Endothelial cell (in vitro differentiated cells): ENCODE measurements around the gene NOS1AP. TPM values are rescaled to one million over a fixed set of nuclear protein-coding genes. Genes with fewer than 3 reads are reported as not detected.
"Not testable (repeated sequence)": the region's sequence is repeated elsewhere in the genome, so short reads cannot be mapped to it uniquely, and the experiment has no call there.

Source experiments
- DNase-seq: peaks from one replicate; pipeline ENCODE4 v3.0.0; 2021; ENCODE audit warnings: low spot score
- H3K27ac Mint-ChIP-seq: one replicate; pipeline ENCODE4 v1.8.0; 2021; ENCODE audit warnings: mixed read lengths, inconsistent platforms; ENCODE audit not compliant: unreplicated experiment
- H3K27me3 Mint-ChIP-seq: one replicate; pipeline ENCODE4 v1.8.0; 2021; ENCODE audit warnings: mild to moderate bottlenecking, moderate library complexity, mixed read lengths, inconsistent platforms; ENCODE audit not compliant: unreplicated experiment
- H3K36me3 Mint-ChIP-seq: one replicate; pipeline ENCODE4 v1.8.0; 2021; ENCODE audit warnings: mild to moderate bottlenecking, low read depth, mixed read lengths, inconsistent platforms; ENCODE audit not compliant: unreplicated experiment
- H3K4me1 Mint-ChIP-seq: one replicate; pipeline ENCODE4 v1.8.0; 2021; ENCODE audit warnings: mild to moderate bottlenecking, mixed read lengths, inconsistent platforms; ENCODE audit not compliant: unreplicated experiment
- H3K4me3 Mint-ChIP-seq: one replicate; pipeline ENCODE4 v1.8.0; 2021; ENCODE audit warnings: mild to moderate bottlenecking, mixed read lengths, inconsistent platforms; ENCODE audit not compliant: unreplicated experiment
- H3K9me3 Mint-ChIP-seq: one replicate; pipeline ENCODE4 v1.8.0; 2021; ENCODE audit warnings: mixed read lengths, inconsistent platforms; ENCODE audit not compliant: unreplicated experiment
- total RNA-seq: library from RNA; stranded (reverse); fragmentation: NEBNext Ultra II Directional; extraction: Animal tissue kit (Norgen Biotek cat#: 25700); gene quantifications from one replicate; pipeline ENCODE4 v1.2.1, GENCODE V29; 2021; ENCODE audit not compliant: unreplicated experiment
- TF ChIP-seq, protein P1 (sequence below): fragments of 200-600 bp; sonication (generic); IDR thresholded peaks from one replicate; pipeline ENCODE4 v1.5.0; 2021; ENCODE audit warnings: antibody characterized with exemption; ENCODE audit not compliant: unreplicated experiment

Gene NOS1AP
- total RNA-seq, 1 donor from 2014 or later: 19.8 TPM

DNA sequence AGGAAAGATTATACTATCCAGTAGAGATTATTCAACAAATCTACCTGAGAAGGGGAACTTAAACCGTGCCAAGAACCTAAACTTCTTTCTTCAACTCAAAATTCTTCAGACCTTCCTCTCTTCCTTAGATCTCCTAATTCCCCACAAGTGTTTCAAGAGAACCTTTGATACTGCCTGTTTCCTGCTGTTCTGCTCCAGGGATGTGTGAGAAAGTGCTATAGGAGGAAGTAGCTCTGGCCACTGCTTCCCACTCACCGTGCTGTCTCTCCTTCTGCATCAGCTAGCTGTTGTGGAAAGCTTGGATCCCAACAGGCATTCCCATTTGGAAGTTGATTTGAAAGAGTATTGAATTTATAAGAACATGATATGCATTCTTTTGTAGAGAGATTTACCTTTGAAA lies 4.5 kb upstream of the NOS1AP start:
- H3K36me3 Mint-ChIP-seq: no peaks in the 10 kb centered on the region
- peaks cover 42% of the 10 kb centered on the region for H3K4me1 Mint-ChIP-seq
- peaks cover 5% of the 10 kb centered on the region for H3K27me3 Mint-ChIP-seq
- DNase-seq: no peak
- TF ChIP-seq, protein P1, sequence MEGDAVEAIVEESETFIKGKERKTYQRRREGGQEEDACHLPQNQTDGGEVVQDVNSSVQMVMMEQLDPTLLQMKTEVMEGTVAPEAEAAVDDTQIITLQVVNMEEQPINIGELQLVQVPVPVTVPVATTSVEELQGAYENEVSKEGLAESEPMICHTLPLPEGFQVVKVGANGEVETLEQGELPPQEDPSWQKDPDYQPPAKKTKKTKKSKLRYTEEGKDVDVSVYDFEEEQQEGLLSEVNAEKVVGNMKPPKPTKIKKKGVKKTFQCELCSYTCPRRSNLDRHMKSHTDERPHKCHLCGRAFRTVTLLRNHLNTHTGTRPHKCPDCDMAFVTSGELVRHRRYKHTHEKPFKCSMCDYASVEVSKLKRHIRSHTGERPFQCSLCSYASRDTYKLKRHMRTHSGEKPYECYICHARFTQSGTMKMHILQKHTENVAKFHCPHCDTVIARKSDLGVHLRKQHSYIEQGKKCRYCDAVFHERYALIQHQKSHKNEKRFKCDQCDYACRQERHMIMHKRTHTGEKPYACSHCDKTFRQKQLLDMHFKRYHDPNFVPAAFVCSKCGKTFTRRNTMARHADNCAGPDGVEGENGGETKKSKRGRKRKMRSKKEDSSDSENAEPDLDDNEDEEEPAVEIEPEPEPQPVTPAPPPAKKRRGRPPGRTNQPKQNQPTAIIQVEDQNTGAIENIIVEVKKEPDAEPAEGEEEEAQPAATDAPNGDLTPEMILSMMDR: no peak
- peak overlapping the region; percentile 69 for H3K27ac Mint-ChIP-seq
- H3K4me3 Mint-ChIP-seq: peak overlapping the region; percentile 66
- no peaks in the 10 kb centered on the region for H3K9me3 Mint-ChIP-seq

- H3K9me3 Mint-ChIP-seq, H3K27me3 Mint-ChIP-seq, H3K4me3 Mint-ChIP-seq, H3K36me3 Mint-ChIP-seq, DNase-seq: not testable (repeated sequence)
- Mint-ChIP-seq H3K27ac (peak overlapping the region; percentile 13), H3K4me1 (peaks cover 51% of the 10 kb centered on the region)
Measured at GRCh38 chr1:162066836-162067235, 2.7 kb upstream of the NOS1AP start.

DNA sequence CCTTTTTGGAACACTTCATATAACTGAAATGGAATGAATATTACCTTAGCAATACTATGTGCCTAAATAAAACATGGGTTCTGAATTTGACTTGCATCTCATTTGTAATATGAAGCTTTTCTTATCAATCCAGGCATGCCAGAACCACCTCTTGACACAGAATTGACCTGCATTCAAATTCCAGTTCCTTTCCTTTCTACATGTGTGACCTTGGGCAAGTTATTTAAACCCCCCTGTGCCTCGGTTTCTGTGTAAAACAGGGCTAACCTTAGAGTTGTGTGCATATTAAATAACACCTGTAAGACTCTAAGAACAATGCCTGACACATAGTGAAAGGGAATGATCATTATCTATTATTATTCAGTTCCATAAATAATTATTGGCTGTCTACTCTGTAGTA lies 2.0 kb upstream of the NOS1AP start:
- TF ChIP-seq, protein P1: no peak
- peak overlapping the region; percentile 13 for H3K27ac Mint-ChIP-seq
- no peak overlapping the region for H3K4me3 Mint-ChIP-seq
- peaks cover 5% of the 10 kb centered on the region for H3K27me3 Mint-ChIP-seq
- peaks cover 4% of the 10 kb centered on the region for H3K36me3 Mint-ChIP-seq
- no peaks in the 10 kb centered on the region for H3K9me3 Mint-ChIP-seq
- peaks cover 51% of the 10 kb centered on the region for H3K4me1 Mint-ChIP-seq
- DNase-seq: no peak

GRCh38 chr1:162068301-162068700 lies 1.2 kb upstream of the NOS1AP start:
- H3K4me3 Mint-ChIP-seq: peak overlapping the region; percentile 87
- TF ChIP-seq, protein P1: no peak
- H3K27ac Mint-ChIP-seq: no peak overlapping the region
- no peaks in the 10 kb centered on the region for H3K9me3 Mint-ChIP-seq
- no peak for DNase-seq
- H3K4me1 Mint-ChIP-seq: peaks cover 43% of the 10 kb centered on the region
- H3K36me3 Mint-ChIP-seq: peaks cover 4% of the 10 kb centered on the region
- peaks cover 5% of the 10 kb centered on the region for H3K27me3 Mint-ChIP-seq

- Mint-ChIP-seq H3K27me3 (peaks cover 7% of the 10 kb centered on the region), H3K4me3 (peak overlapping the region; percentile 94), H3K9me3 (no peaks in the 10 kb centered on the region), H3K27ac (no peak overlapping the region), H3K36me3 (peaks cover 9% of the 10 kb centered on the region), H3K4me1 (peaks cover 38% of the 10 kb centered on the region)
- no peak for DNase-seq
- TF ChIP-seq, protein P1: no peak
Measured at GRCh38 chr1:162070094-162070748, 730 bp downstream of the NOS1AP start.
